Thyroid gland (tissue), 4 donors: ENCODE results near the gene WWP2. TPM values are rescaled to one million over a fixed set of nuclear protein-coding genes. Genes with fewer than 3 reads are reported as not detected.

Experiments used
- DNase-seq, 2 donors: peaks; one replicate each; pipeline ENCODE4 v3.0.0-alpha.2; 2019
- H3K27ac ChIP-seq, 3 donors: fragments of 200-600 bp; sonication (generic); 1 replicate in 2 of 3; 2 replicates in 1 of 3; pipeline ENCODE4 v1.5.1; 2016 to 2019; ENCODE audit warnings: mild to moderate bottlenecking in 1 of 3, moderate library complexity in 1 of 3
- H3K27me3 ChIP-seq: fragments of 200-600 bp; sonication (generic); one replicate; pipeline ENCODE4 v1.5.1; 2019
- H3K36me3 ChIP-seq, 2 donors: fragments of 200-600 bp; sonication (generic); one replicate each; pipeline ENCODE4 v1.5.1; 2016 to 2019
- H3K4me1 ChIP-seq, 2 donors: fragments of 200-600 bp; sonication (generic); one replicate each; pipeline ENCODE4 v1.5.1; 2017 to 2019
- H3K4me3 ChIP-seq, 3 donors: fragments of 200-600 bp; sonication (generic); replicated peaks in 1 of 3; 1 replicate in 2 of 3; 2 replicates in 1 of 3; pipeline ENCODE4 v1.5.1; 2016; ENCODE audit warnings: mild to moderate bottlenecking in 1 of 3
- H3K9me3 ChIP-seq: fragments of 200-600 bp; sonication (generic); one replicate; pipeline ENCODE4 v1.5.1; 2017
- CTCF ChIP-seq, 6 experiments: fragments of 200-600 bp in 3 of 6; fragments of 450-650 bp in 3 of 6; sonication (generic) in 3 of 6; IDR thresholded peaks; one replicate each; pipeline ENCODE4 v1.5.1; 2016 to 2019; ENCODE audit warnings: antibody characterized with exemption in 6 of 6, mild to moderate bottlenecking in 2 of 6, inconsistent platforms in 1 of 6, moderate library complexity in 1 of 6
- POLR2A ChIP-seq, 2 donors: fragments of 450-650 bp; IDR thresholded peaks; one replicate each; pipeline ENCODE4 v1.6.1; 2017; ENCODE audit warnings: antibody characterized with exemption in 2 of 2, mild to moderate bottlenecking in 2 of 2, moderate library complexity in 1 of 2
- WGBS, 2 donors: methylation state at CpG; one replicate each; pipeline ENCODE4 v1.1.5; 2017; 5-methylcytosine and 5-hydroxymethylcytosine counted together
- intact Hi-C: fragments of 100-400 bp; cut with DNase I; formaldehyde crosslinking; loops from one replicate; pipeline ENCODE4 v1.15.1; 2023
- total RNA-seq, 4 donors: library from RNA; depleted of rRNA; stranded (reverse); fragments of >200 nt; gene quantifications; one replicate each; pipeline ENCODE4 v1.2.3, GENCODE V29; 2016

Gene WWP2
- total RNA-seq, 4 donors from 2014 or later: 35.9 to 72.1 (median 47.7) TPM

- H3K4me3 ChIP-seq: no peak overlapping the region
- no peaks in the 10 kb centered on the region for H3K4me1 ChIP-seq
- no peak overlapping the region for H3K27ac ChIP-seq
- no peak for DNase-seq
- intact Hi-C loops: no loop called here
- no peak for TF ChIP-seq POLR2A (IDR thresholded peaks at IDR 0.05)
- no peak for TF ChIP-seq CTCF (IDR thresholded peaks at IDR 0.05)
- WGBS, 2 donors: 91 to 99% methylated on average over 8 of the region's 8 CpGs
- H3K27me3 ChIP-seq: no peaks in the 10 kb centered on the region
- no peaks in the 10 kb centered on the region for H3K9me3 ChIP-seq
- peaks cover 0 to 7% of the 10 kb centered on the region in 2 donors for H3K36me3 ChIP-seq
Measured at GRCh38 chr16:69909043-69909442, 146.9 kb downstream of the WWP2 start.

- H3K4me3 ChIP-seq: no peak overlapping the region
- 92 to 95% methylated on average over 7 of the region's 7 CpGs for WGBS, 2 donors
- H3K4me1 ChIP-seq: no peaks in the 10 kb centered on the region
- H3K27ac ChIP-seq: no peak overlapping the region
- DNase-seq: no peak
- H3K36me3 ChIP-seq: peaks cover 0 to 7% of the 10 kb centered on the region in 2 donors
- TF ChIP-seq POLR2A (IDR thresholded peaks at IDR 0.05): no peak
- no peak for TF ChIP-seq CTCF (IDR thresholded peaks at IDR 0.05)
- intact Hi-C loops: no loop called here
- H3K9me3 ChIP-seq: no peaks in the 10 kb centered on the region
- no peaks in the 10 kb centered on the region for H3K27me3 ChIP-seq
Measured at GRCh38 chr16:69909760-69910159, 147.6 kb downstream of the WWP2 start.

- intact Hi-C loops: no loop called here
- peaks cover 0 to 7% of the 10 kb centered on the region in 2 donors for H3K36me3 ChIP-seq
- no peaks in the 10 kb centered on the region for H3K9me3 ChIP-seq
- no peak overlapping the region for H3K27ac ChIP-seq
- TF ChIP-seq CTCF (IDR thresholded peaks at IDR 0.05) (no peak), POLR2A (IDR thresholded peaks at IDR 0.05) (no peak)
- 61 to 77% methylated on average over 3 of the region's 3 CpGs for WGBS, 2 donors
- no peaks in the 10 kb centered on the region for H3K27me3 ChIP-seq
- H3K4me3 ChIP-seq: no peak overlapping the region
- H3K4me1 ChIP-seq: no peaks in the 10 kb centered on the region
- no peak for DNase-seq
Measured at GRCh38 chr16:69910964-69911363, 148.8 kb downstream of the WWP2 start.

- Histone ChIP-seq H3K27ac (peak overlapping the region; percentile 98), H3K4me1 (peaks cover 18 to 25% of the 10 kb centered on the region in 2 donors), H3K36me3 (no peaks in the 10 kb centered on the region), H3K9me3 (no peaks in the 10 kb centered on the region), H3K27me3 (no peaks in the 10 kb centered on the region), H3K4me3 (no peak overlapping the region)
- TF ChIP-seq CTCF (IDR thresholded peaks at IDR 0.05) (no peak), POLR2A (IDR thresholded peaks at IDR 0.05) (no peak)
- no peak for DNase-seq
- WGBS, 2 donors: 95 to 100% methylated on average over 1 of the region's 1 CpG
- intact Hi-C loops: no loop called here
Measured at GRCh38 chr16:69916462-69916861, 154.3 kb downstream of the WWP2 start.

GRCh38 chr16:69917311-69917710 is 155.2 kb downstream of the WWP2 start:
- Histone ChIP-seq H3K36me3 (no peaks in the 10 kb centered on the region), H3K27ac (peak overlapping the region; percentile 98), H3K4me3 (no peak overlapping the region), H3K27me3 (no peaks in the 10 kb centered on the region), H3K4me1 (peaks cover 18 to 25% of the 10 kb centered on the region in 2 donors), H3K9me3 (no peaks in the 10 kb centered on the region)
- TF ChIP-seq CTCF (IDR thresholded peaks at IDR 0.05): no peak
- TF ChIP-seq POLR2A (IDR thresholded peaks at IDR 0.05): no peak
- intact Hi-C loops: no loop called here
- peak in 1 of 2 donors; percentile 12 for DNase-seq
- WGBS, 2 donors: 67% methylated on average over 1 of the region's 1 CpG; no CpG with 5 or more reads in 1 of the 2 donors
